Measurements from ENCODE around the gene SORCS2. TPM values are rescaled to one million over a fixed set of nuclear protein-coding genes. Genes with fewer than 3 reads are reported as not detected.

SORCS2 gene
- total RNA-seq, 1 experiment from 2014 or later = not detected

DNA sequence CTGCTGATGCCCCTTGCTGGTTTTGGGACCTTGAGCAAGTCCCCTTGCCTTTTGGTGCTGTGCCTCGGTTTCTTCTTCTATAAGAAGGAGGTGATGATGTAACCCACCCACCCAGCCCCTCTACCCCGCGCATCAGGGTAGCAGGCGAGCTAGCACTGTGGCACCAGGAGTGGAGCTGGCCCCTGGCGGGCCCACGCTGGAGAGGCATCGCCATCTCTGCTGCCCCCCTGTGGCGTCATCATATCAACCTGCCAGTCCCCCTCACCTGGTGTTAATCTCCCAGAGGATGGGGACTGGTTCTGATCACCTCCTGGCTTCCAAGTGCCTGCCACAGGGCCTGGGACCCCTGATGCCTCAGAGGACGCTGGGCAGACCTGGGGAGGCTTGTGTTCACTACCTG lies 6.3 kb upstream of the SORCS2 start:
- DNase-seq = peak; percentile 54
- TF ChIP-seq, protein P1, sequence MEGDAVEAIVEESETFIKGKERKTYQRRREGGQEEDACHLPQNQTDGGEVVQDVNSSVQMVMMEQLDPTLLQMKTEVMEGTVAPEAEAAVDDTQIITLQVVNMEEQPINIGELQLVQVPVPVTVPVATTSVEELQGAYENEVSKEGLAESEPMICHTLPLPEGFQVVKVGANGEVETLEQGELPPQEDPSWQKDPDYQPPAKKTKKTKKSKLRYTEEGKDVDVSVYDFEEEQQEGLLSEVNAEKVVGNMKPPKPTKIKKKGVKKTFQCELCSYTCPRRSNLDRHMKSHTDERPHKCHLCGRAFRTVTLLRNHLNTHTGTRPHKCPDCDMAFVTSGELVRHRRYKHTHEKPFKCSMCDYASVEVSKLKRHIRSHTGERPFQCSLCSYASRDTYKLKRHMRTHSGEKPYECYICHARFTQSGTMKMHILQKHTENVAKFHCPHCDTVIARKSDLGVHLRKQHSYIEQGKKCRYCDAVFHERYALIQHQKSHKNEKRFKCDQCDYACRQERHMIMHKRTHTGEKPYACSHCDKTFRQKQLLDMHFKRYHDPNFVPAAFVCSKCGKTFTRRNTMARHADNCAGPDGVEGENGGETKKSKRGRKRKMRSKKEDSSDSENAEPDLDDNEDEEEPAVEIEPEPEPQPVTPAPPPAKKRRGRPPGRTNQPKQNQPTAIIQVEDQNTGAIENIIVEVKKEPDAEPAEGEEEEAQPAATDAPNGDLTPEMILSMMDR (IDR thresholded peaks at IDR 0.05; ENCODE audit: unreplicated experiment) = peak; percentile 37
- no peak overlapping the region for H3K4me3 Mint-ChIP-seq (ENCODE audit: low read depth, unreplicated experiment)
- intact Hi-C loops (cut with micrococcal nuclease; ENCODE audit: unreplicated experiment) = loop anchor here (5.0 kb wide), 1 partner anchor 464 kb away; no protein-coding TSS in a partner anchor
- no peaks in the 10 kb centered on the region for H3K4me1 Mint-ChIP-seq (ENCODE audit: low read depth, unreplicated experiment)
- H3K9me3 Mint-ChIP-seq (ENCODE audit: low read depth, unreplicated experiment) = no peaks in the 10 kb centered on the region
- H3K27me3 Mint-ChIP-seq (ENCODE audit: unreplicated experiment) = peaks cover 87% of the 10 kb centered on the region
- no TSS peak for BruUV-seq (replicated peaks)
- H3K27ac Mint-ChIP-seq (ENCODE audit: unreplicated experiment) = no peak overlapping the region
- CTCF ChIA-PET = no interaction called here
- no peaks in the 10 kb centered on the region for H3K36me3 Mint-ChIP-seq (ENCODE audit: insufficient read depth, unreplicated experiment)

DNA sequence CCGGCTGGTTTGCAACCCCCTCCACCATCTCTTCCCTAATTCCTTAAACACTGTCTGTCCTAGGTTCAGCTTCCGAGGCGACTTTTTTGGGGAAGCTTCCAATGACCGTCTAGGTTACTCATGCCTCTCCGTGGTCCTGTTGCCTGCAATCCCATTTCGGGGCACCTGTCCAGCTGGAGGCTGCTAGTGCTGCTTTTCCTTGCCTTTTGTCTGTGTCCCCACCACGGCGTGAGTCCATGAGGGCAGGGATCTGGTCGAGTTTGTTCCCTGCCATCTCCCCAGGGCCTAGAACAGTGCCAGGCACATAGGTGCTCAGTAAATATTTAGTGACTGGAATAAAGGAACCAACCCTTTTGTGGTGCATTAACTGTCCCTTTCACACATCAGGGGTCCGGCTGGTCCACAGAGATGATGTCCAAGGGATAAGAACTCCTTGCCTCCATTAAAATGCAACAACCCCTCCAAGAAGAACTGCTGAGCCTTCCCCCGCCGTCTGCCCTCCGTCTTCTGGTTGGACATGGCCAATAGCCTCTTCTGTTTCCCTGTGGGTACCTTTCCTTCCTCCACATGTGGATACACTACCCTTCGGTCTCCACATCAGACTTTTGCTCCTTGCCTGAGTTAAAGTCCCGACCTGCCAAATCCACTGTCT lies 5.7 kb upstream of the SORCS2 start:
- H3K4me1 Mint-ChIP-seq (ENCODE audit: low read depth, unreplicated experiment) = no peaks in the 10 kb centered on the region
- H3K36me3 Mint-ChIP-seq (ENCODE audit: insufficient read depth, unreplicated experiment) = no peaks in the 10 kb centered on the region
- no peak overlapping the region for H3K27ac Mint-ChIP-seq (ENCODE audit: unreplicated experiment)
- BruUV-seq (replicated peaks) = no TSS peak
- TF ChIP-seq, protein P1 (IDR thresholded peaks at IDR 0.05; ENCODE audit: unreplicated experiment) = no peak
- no peaks in the 10 kb centered on the region for H3K9me3 Mint-ChIP-seq (ENCODE audit: low read depth, unreplicated experiment)
- CTCF ChIA-PET = no interaction called here
- intact Hi-C loops (cut with micrococcal nuclease; ENCODE audit: unreplicated experiment) = loop anchor here (5.0 kb wide), 1 partner anchor 464 kb away; no protein-coding TSS in a partner anchor
- H3K27me3 Mint-ChIP-seq (ENCODE audit: unreplicated experiment) = peaks cover 83% of the 10 kb centered on the region
- no peak overlapping the region for H3K4me3 Mint-ChIP-seq (ENCODE audit: low read depth, unreplicated experiment)
- no peak for DNase-seq

DNA sequence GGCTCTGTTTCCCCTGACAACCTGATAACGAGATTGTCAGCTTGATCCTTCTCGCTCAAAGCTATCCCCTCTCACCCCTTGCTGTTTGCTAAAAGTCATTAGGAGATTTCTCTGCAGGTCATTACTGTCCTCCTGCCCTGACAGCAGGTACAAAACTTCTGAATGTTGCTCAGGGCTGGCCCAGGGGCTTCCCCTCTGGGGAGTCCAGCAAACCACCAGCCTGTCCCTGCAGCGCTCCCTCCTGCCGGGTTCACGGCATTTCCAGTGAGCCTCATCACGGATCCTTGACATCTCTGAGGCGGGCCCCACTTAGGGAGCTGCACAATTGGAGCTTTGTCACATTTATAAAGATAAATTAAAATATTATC lies 5.2 kb upstream of the SORCS2 start:
- Mint-ChIP-seq H3K4me3 (ENCODE audit: low read depth, unreplicated experiment) (no peak overlapping the region), H3K27me3 (ENCODE audit: unreplicated experiment) (peaks cover 79% of the 10 kb centered on the region), H3K4me1 (ENCODE audit: low read depth, unreplicated experiment) (no peaks in the 10 kb centered on the region), H3K27ac (ENCODE audit: unreplicated experiment) (no peak overlapping the region), H3K9me3 (ENCODE audit: low read depth, unreplicated experiment) (no peaks in the 10 kb centered on the region), H3K36me3 (ENCODE audit: insufficient read depth, unreplicated experiment) (no peaks in the 10 kb centered on the region)
- intact Hi-C loops (cut with micrococcal nuclease; ENCODE audit: unreplicated experiment) = loop anchor here (5.0 kb wide), 1 partner anchor 465 kb away; no protein-coding TSS in a partner anchor
- CTCF ChIA-PET = no interaction called here
- TF ChIP-seq, protein P1 (IDR thresholded peaks at IDR 0.05; ENCODE audit: unreplicated experiment) = no peak
- no peak for DNase-seq
- no TSS peak for BruUV-seq (replicated peaks)

DNA sequence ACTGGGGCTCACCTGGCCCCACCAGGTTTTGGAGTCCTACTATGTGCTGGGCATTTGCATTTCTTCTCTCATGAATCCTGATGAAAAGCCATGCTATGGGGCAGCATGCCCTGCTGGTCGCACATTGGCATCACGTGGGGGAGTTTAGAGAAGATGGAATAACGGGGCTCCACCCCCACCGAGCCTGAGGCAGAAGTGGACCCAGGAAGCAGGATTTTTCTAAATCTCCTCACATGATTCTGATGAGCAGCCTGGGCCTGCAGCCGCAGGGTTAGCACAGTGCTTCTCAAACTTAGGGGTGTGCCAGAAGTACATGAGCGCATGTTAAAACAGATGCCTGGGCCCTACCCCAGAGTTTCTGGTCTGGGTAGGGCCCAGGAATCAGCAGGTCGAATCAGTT lies 4.6 kb upstream of the SORCS2 start:
- TF ChIP-seq, protein P1 (IDR thresholded peaks at IDR 0.05; ENCODE audit: unreplicated experiment) = no peak
- Mint-ChIP-seq H3K9me3 (ENCODE audit: low read depth, unreplicated experiment) (no peaks in the 10 kb centered on the region), H3K4me1 (ENCODE audit: low read depth, unreplicated experiment) (no peaks in the 10 kb centered on the region), H3K27me3 (ENCODE audit: unreplicated experiment) (peaks cover 73% of the 10 kb centered on the region), H3K36me3 (ENCODE audit: insufficient read depth, unreplicated experiment) (no peaks in the 10 kb centered on the region), H3K27ac (ENCODE audit: unreplicated experiment) (no peak overlapping the region), H3K4me3 (ENCODE audit: low read depth, unreplicated experiment) (no peak overlapping the region)
- CTCF ChIA-PET = no interaction called here
- intact Hi-C loops (cut with micrococcal nuclease; ENCODE audit: unreplicated experiment) = loop anchor here (5.0 kb wide), 1 partner anchor 465 kb away; no protein-coding TSS in a partner anchor
- BruUV-seq (replicated peaks) = no TSS peak
- no peak for DNase-seq
